NCI-H187 treated with DMSO at 0.1 percent for 48 hours (cell line): ENCODE results near the gene CD300E.
A peak's percentile ranks its signal among the peaks of the same experiment; 100 is the strongest.
"Not testable (repeated sequence)": the region's sequence is repeated elsewhere in the genome, so short reads cannot be mapped to it uniquely, and the experiment has no call there.

ENCODE experiments used
- DNase-seq: peaks from one replicate; lab custom pipeline; 2025; lab: John Stamatoyannopoulos, UW

CD300E gene

DNA sequence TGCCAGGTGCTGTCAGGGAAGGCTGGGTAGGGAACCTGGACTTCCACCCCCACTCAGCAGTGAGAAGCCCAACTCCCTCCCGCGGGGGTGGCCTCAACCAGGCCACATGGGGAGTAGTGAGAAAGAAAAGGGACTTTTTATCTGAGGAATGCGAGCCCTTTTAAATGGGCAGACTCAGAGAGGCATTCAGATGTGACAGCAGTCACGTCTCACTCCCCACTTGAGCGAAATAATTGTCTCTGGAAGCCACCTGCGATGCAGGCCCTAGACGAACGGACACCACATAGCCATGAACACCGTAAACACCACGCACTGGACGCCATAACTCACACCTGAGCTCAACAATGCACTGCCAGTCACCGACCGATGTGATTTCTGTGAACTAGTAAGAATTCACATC is 11.9 kb upstream of the CD300E start:
- DNase-seq: peak; percentile 48

DNA sequence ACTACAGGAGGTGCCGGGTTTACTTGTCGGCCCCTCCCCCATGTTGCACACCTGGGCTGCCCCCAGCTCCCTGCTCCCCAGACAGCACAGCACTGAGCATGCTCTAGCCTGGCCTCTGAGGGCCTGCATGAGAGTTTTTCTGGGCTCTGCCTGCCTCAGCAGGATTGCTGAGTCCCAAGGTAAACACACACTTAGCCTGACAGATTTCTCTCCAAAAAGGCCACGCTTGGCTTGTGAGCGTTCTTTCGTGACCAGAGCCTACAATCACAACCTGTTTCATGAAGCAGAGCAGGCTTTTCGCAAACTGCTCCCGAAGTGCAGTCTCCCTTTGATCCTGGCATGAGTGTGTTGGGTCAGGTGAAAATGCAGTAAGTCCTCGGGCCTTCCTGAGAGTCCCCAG is 9.8 kb upstream of the CD300E start:
- peak; percentile 80 for DNase-seq

DNA sequence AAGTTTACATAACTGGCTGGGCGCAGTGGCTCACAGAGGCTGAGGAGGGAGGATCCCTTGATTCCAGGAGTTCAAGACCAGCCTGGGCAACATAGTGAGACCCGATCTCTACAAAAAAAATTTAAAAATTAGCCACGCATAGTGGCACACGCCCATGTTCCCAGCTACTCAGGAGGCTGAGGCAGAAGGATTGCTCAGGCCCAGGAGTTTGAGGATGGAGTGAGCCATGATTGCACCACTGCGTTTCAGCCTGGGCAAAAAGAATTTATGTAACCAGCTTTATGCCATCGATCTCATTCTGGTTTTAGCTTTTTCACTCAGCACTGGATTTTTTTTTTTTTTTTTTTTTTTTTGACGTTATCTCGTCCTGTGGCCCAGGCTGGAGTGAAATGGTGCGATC is 9.1 kb upstream of the CD300E start:
- no peak for DNase-seq

DNA sequence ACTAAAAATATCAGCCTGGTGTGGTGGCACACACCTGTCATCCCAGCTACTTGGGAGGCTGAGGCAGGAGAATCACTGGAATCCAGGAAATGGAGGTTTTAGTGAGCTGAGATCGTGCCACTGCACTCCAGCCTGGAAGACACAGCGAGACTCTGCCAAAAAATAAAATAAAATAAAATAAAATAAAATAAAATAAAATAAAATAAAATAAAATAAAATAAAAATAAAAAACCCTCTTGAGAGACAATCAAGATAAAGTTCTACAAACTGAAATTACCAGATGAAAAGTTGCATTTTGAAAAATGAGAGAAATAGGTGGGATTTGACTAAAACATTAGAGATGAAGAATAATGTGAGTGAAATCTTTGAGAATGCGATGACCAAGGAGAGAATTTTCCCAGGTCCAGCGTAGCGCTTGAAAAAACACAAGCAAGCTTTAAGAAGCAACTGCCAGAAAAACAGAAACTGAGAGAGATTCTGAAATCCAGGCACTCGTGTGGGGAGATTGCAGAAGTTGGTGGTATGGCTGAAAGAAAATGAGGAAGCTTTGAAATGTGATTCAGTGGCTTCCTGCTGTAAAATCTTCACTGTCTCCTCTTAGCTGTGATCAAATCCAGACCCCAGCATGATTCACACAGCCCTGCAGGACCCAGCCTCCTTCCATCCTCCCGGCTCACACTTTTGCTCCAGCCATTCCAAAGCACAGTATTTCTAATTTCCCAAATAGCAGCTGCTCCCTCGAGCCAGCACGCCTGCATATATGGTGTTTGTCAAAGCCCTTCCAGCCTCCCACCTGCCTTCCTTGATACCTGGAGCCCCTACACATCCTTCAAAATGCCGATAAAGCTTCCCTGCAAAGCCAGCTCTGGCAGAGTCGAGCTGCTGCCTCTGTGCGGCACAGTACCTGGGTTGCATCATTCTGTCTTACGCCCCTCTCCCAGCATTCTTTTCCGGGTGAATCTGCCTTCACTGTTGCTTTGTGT is 8.2 kb upstream of the CD300E start:
- DNase-seq: no peak

- DNase-seq: not testable (repeated sequence)
These were observed 6.7 kb upstream of the CD300E start for GRCh38 chr17:74630251-74630650.

GRCh38 chr17:74625661-74626060 is 2.1 kb upstream of the CD300E start:
- DNase-seq: no peak

GRCh38 chr17:74624131-74624530 is 593 bp upstream of the CD300E start:
- DNase-seq: no peak

DNA sequence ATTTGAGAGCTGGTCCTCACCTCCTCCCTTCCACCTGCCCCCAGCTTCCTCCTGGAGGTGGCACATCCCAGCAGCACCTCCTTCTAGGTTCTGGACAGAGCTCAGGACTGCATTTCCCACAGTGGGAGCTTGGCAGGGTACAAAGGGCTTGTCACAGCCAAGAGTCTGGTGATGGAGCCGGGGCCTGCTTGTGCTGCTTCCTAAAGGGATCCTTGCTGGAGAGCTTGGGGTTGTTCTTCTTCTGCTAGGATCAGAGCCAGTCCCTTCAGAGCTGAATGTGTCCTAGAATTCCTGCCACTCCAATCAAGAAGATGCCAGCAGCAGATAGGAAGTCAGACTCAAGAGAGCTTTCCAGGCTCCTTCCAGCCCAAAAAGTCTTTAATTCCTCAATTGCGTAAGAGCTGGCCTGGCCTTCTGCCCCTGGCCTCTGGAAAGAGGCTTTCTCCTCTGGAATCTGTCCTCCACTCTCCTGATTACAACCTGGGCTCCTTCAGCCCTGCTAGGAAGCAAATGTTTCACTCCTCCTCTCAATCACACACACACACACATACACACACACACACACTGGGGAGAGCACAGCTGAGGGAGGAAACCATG is 4.4 kb downstream of the CD300E start:
- no peak for DNase-seq

- no peak for DNase-seq
These were observed 5.1 kb downstream of the CD300E start for GRCh38 chr17:74618451-74618850.

DNA sequence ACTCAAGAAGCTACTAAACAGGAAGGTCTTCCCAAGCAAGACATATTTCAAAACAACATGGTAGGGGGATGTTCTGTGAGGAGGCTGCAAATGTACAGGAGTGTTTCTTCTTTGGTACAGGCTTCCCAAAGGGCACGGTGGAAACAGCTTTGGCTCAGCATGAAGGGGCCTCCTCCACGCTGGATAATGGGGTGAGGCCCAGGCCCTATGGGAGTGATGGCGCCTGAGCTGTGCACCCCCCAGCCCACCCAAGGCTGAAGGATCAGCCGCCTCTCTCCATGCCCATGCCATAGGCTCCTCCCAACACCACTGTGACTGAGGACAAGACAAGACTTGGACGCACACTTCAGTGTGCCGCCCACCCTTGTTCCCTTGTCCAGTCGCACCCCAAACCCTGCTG is 6.8 kb downstream of the CD300E start:
- DNase-seq: no peak

DNA sequence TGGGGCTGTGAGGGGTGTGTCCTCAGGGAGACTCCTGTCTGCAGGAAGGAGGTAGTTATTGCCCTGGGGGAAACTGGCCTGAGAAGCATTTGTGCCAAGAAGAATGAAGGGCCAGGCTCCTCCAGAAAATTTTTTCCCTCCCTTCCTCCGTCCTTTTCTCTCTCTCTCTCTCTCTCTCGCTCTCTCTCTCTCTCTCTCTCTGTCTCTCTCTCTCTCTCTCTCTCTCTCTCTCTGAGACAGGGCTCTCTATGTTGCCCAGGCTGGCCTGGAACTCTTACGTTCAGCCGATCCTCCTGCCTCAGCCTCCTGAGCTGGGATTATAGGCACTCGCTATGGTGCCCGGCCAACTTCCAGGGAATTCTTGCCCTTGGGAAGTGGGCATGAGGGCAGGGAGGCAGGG is 11.5 kb downstream of the CD300E start:
- no peak for DNase-seq

DNA sequence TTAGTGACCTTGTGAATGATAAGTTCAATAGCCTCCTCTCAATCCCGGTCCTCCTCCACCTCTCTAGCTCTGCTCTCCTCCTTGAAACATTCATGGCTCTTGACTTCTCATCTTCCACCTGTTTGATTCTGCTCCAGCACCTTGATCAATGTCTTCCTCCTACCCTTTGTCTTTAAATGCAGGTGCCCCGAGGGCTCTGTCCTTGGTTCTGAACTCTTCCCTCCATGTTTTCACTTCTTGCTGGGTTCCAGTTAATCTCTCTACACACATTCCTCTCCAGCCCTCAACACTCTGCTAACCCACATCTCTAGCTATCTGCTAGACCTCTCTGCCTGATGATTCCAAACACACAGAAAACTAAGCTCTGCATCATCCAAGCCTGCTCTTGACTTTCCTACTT is 13.4 kb downstream of the CD300E start:
- DNase-seq: no peak

DNA sequence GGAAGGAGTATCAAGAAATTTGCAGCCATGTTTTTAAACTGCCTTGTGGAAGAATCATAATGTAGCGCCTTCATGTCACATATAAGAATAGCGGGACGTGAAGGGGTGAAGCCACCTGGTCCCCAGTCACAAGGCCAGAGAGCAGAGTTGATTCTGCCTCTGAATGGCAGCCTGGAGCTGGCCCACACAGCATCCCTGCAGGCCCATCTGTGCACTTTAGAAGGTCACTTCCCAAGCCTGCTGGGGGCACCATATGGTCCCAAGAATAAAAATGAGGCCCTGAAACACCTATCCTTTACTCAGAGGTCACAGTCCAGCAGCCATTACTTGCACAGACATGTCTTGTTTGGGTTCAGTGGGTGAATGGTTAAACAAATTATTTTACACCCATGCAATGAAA is 15.0 kb downstream of the CD300E start:
- DNase-seq: no peak

GRCh38 chr17:74607221-74607620 is 16.3 kb downstream of the CD300E start:
- no peak for DNase-seq

DNA sequence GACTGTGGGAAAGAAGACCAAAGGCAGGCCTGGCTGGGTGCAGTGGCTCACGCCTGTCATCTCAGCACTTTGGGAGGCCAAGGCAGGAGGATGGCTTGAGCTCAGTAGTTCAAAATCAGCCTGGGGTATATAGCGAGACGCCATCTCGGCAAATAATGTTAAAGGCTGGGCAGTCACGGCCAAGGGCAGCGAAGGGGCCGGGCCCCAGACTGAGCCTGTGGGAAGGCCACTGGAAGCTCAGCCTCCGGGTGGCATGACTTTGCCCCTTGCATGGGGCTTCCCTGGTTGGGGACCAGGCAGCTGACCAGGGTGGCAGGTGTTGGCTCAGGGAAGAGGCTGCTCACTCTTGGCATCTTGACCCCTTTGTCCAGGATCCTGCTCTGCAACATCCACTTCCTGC is 17.5 kb downstream of the CD300E start:
- DNase-seq: no peak

DNA sequence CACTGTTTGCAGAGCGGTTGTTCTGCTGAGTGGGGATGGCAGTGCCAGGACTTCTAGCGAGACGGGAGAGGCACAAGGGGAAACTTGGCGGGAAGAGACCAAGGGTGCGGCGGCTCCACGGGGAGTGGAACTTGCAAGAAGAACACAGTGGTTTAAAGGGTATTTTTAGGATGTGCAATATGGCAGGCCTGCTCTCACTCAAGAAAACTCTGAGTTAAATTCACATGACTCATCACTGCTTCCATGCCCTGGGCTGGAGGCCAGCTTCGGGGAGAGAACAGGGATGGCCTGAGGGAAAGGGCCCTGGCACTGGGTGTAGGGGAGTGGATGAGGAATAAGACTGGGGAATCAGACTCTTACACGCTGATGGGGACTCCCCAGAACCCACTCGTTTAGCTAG is 18.2 kb downstream of the CD300E start:
- no peak for DNase-seq

DNA sequence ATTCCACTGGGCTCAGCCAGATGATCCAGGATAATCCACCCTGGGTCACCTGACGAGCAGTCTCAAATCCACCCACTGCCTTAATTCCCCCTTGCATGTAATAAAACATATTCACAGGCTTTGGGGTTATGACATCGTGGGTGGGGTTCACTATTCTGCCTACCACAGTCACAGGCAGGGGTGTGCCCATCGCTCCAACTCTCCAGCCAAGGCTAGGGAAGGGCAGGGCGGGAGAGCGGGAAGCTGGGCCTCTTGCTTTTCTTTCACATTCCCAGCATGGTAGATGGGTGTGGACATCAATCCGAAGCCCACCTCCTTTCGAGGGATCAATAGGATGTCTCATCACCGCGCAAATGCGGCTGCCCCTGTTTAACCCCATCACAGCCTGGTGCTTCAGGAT is 18.8 kb downstream of the CD300E start:
- no peak for DNase-seq

- DNase-seq: no peak
These were observed 19.3 kb downstream of the CD300E start for GRCh38 chr17:74604200-74604599.

- DNase-seq: no peak
These were observed 19.8 kb downstream of the CD300E start for GRCh38 chr17:74603746-74604145.

DNA sequence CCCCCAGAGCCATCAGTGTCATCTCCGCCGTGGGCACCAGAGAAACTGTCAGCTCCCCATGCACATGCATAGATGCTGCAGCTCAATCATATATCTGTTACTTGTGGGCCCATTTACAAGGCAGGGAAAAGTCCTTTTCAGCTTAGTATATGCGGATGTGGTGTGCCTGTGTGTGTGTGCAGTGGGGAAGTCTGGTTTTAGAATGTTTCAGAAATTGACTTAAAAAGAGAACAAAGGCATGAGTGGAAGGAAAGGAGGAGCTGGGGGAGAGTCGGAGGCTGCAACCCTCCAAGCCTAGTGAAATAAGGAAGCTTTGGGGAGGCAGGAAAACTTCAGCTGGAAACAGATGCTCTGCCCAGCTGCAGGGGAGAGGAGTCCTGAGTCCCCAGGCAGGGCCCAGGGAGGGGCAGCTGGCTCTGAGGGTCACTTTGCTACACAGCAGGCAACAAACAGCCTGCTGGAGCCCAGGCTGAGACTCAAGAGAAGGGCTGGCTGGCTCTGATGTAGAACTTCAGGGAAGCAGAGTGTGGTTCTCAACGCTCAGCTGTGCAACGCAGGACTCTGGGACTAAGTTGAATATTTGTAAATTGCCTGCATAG is 20.4 kb downstream of the CD300E start:
- DNase-seq: no peak

GRCh38 chr17:74601944-74602572 is 21.5 kb downstream of the CD300E start:
- no peak for DNase-seq

GRCh38 chr17:74599448-74599939 is 24.0 kb downstream of the CD300E start:
- no peak for DNase-seq

DNA sequence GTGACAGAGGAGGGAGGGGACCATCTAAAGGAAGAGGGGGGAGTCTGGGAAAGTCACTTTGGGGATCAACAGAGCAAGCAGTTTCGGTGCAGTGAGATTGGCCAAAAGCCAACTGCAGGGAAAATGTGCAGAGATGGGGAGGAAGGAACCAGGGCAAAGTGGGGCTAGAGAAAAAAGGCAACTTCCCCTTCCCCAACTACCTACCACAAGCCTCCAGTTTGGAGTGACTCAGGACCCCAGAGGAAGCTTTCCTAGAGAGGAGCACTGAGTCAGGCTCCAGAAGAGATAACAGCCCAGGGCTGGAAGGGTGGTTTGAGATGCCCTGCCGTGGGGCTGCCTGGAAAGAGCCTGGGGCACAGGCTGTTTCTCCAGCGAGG is 24.5 kb downstream of the CD300E start:
- no peak for DNase-seq
